K562 (cell line): ENCODE results near the gene SYF2. TPM values are rescaled to one million over a fixed set of nuclear protein-coding genes. Genes with fewer than 3 reads are reported as not detected.

ENCODE experiments used
- ATAC-seq: fragments of 200-7000 bp; cut with Tn5 transposase; 3 replicates; pipeline ENCODE4 v1.9.1; 2020; ENCODE audit warnings: moderate library complexity
- BruUV-seq: library from RNA; stranded (reverse); fragments of 400-500 nt; replicated peaks from 2 replicates; lab custom pipeline; 2021; lab: Mats Ljungman, UMichigan
- CTCF ChIA-PET: fragments of 300-600 bp; formaldehyde crosslinking; extraction: SDS; loops from one replicate; lab custom pipeline; 2021; ENCODE audit warnings: low intra/inter-chr PET ratio; lab: Yijun Ruan, JAX
- POLR2A ChIA-PET: fragments of 300-600, 350-650 bp; sonication (Branson Sonifier 250); formaldehyde crosslinking; extraction: SDS; loops from one replicate; lab custom pipeline; 2021; ENCODE audit warnings: antibody characterized with exemption, inconsistent platforms; lab: Yijun Ruan, JAX
- DNase-seq, 4 experiments: peaks; one replicate each; pipeline versions ENCODE4 v3.0.0 to v3.0.0-alpha.2; 2011 to 2018; ENCODE audit warnings: low spot score in 3 of 4, mixed read lengths in 3 of 4; ENCODE audit errors: extremely low read depth in 1 of 4
- FAIRE-seq: peaks from 2 replicates; lab custom pipeline; 2011; peaks lifted over from hg19 to GRCh38; lab: Jason Lieb, UNC
- H2AFZ ChIP-seq: 2 replicates; pipeline ENCODE4 v1.6.0; 2011; ENCODE audit warnings: low read depth, low read length, control low read depth, inconsistent platforms
- H3K27ac ChIP-seq: fragments of 200-600 bp; 3 replicates; pipeline ENCODE4 v1.8.0; 2011; ENCODE audit warnings: low read depth, mild to moderate bottlenecking, control low read depth, inconsistent platforms, low read length, moderate library complexity, mixed read lengths; ENCODE audit errors: extremely low read depth
- H3K27me3 ChIP-seq, 2 experiments: fragments of 300-600 bp in 1 of 2; 2 replicates in 1 of 2; 3 replicates in 1 of 2; pipeline versions ENCODE4 v1.6.0 to v1.8.0; 2011; ENCODE audit warnings: inconsistent platforms in 2 of 2, low read length in 2 of 2, mild to moderate bottlenecking in 1 of 2, mixed read lengths in 1 of 2, moderate library complexity in 1 of 2; ENCODE audit not compliant: control insufficient read depth in 2 of 2, insufficient read depth in 2 of 2
- H3K36me3 ChIP-seq: fragments of 300-600 bp; 3 replicates; pipeline ENCODE4 v1.8.0; 2011; ENCODE audit warnings: mild to moderate bottlenecking, low read length, inconsistent platforms; ENCODE audit not compliant: control insufficient read depth, insufficient read depth
- H3K4me1 ChIP-seq, 2 experiments: fragments of 200-600 bp in 1 of 2; replicated peaks in 1 of 2; 2 replicates in 1 of 2; 3 replicates in 1 of 2; pipeline versions ENCODE4 v1.5.1 to v1.8.0; 2011; ENCODE audit warnings: inconsistent platforms in 2 of 2, low read length in 2 of 2, mild to moderate bottlenecking in 1 of 2, mixed read lengths in 1 of 2, moderate library complexity in 1 of 2; ENCODE audit not compliant: control insufficient read depth in 2 of 2, insufficient read depth in 2 of 2
- H3K4me2 ChIP-seq: 2 replicates; pipeline ENCODE4 v1.6.1; 2011; ENCODE audit warnings: low read length, control low read depth, inconsistent platforms, mixed read lengths; ENCODE audit not compliant: insufficient read depth
- H3K4me3 ChIP-seq: fragments of 200-600 bp; sonication (generic), shearing (Covaris generic); 2 replicates; pipeline ENCODE4 v1.5.1; 2016; ENCODE audit warnings: control low read depth, inconsistent platforms
- H3K79me2 ChIP-seq: fragments of 200-600 bp; 3 replicates; pipeline ENCODE4 v1.8.0; 2011; ENCODE audit warnings: low read length, inconsistent platforms; ENCODE audit not compliant: control insufficient read depth, insufficient read depth
- H3K9ac ChIP-seq, 2 experiments: 2 replicates each; pipeline versions ENCODE4 v1.6.0 to v1.6.1; 2011; ENCODE audit warnings: low read depth in 2 of 2, low read length in 2 of 2, control low read depth in 1 of 2, inconsistent platforms in 1 of 2, mild to moderate bottlenecking in 1 of 2, mixed read lengths in 1 of 2; ENCODE audit not compliant: insufficient read depth in 1 of 2
- H3K9me1 ChIP-seq: one replicate; pipeline ENCODE4 v1.6.0; 2011; ENCODE audit warnings: inconsistent platforms, mild to moderate bottlenecking, low read length, moderate library complexity; ENCODE audit not compliant: control insufficient read depth, insufficient read depth
- H3K9me3 ChIP-seq: replicated peaks from 2 replicates; pipeline ENCODE4 v1.5.1; 2011; ENCODE audit warnings: low read depth, low read length, inconsistent platforms; ENCODE audit not compliant: control insufficient read depth, insufficient read depth
- H4K20me1 ChIP-seq: replicated peaks from 2 replicates; pipeline ENCODE4 v1.6.1; 2011; ENCODE audit warnings: low read length, inconsistent platforms, mixed read lengths; ENCODE audit not compliant: control insufficient read depth, insufficient read depth
- ERF ChIP-seq: fragments of 450-650 bp; formaldehyde crosslinking; IDR thresholded peaks from 2 replicates; pipeline ENCODE4 v1.4.0; 2020; ENCODE audit warnings: mild to moderate bottlenecking, mixed read lengths
- ESRRA ChIP-seq: fragments of 450-650 bp; IDR thresholded peaks from 2 replicates; pipeline ENCODE4 v1.6.1; 2014; ENCODE audit warnings: low read depth, mild to moderate bottlenecking, moderate library complexity, borderline replicate concordance
- MXI1 ChIP-seq: IDR thresholded peaks from 2 replicates; pipeline ENCODE4 v1.6.1; 2011; ENCODE audit warnings: low read depth, mild to moderate bottlenecking, improper control_type of control experiment, low read length
- MYNN ChIP-seq, 2 experiments: sonication (generic); formaldehyde crosslinking in 1 of 2; IDR thresholded peaks; 2 replicates each; pipeline versions ENCODE4 v1.5.0 to v1.6.1; 2016 to 2020; ENCODE audit warnings: antibody characterized with exemption in 1 of 2, missing genetic modification reagents in 1 of 2
- SMAD2 ChIP-seq: fragments of 150-350 bp; IDR thresholded peaks from 2 replicates; pipeline ENCODE4 v1.6.1; 2014; ENCODE audit warnings: low read depth, mild to moderate bottlenecking, low read length
- WGBS: fragments of 100-300 bp; shearing (Covaris generic); methylation state at CpG from one replicate; pipeline ENCODE4 v1.1.6; 2016; ENCODE audit warnings: low coverage, mixed read lengths; ENCODE audit not compliant: insufficient coverage; ENCODE audit errors: missing lambda C conversion rate; 5-methylcytosine and 5-hydroxymethylcytosine counted together
- in situ Hi-C: fragments of 300-500 bp; cut with MboI; formaldehyde crosslinking; loops from 4 replicates; pipeline ENCODE4 v1.15.0; 2018; ENCODE audit warnings: inconsistent platforms, mixed read lengths
- intact Hi-C: fragments of 100-400 bp; cut with micrococcal nuclease; formaldehyde crosslinking; loops from 2 replicates; pipeline ENCODE4 v1.14.2; 2022
- polyA plus RNA-seq, 8 experiments: library from polyadenylated mRNA; depleted of rRNA in 4 of 8; stranded (reverse) in 5 of 8; unstranded in 3 of 8; fragments of >200 nt; fragmentation: Nextera tagmentation in 2 of 8; fragmentation: Illumina TruSeq in 1 of 8; extraction: Ambion mirVana in 2 of 8; extraction: Trizol in 1 of 8; gene quantifications; 2 replicates each; pipeline versions ENCODE4 v1.2.1 to v1.2.3, GENCODE V29; 2011 to 2014; ENCODE audit warnings: inconsistent platforms in 1 of 8, missing spikeins in 1 of 8
- total RNA-seq, 7 experiments: library from RNA; depleted of rRNA in 6 of 7; stranded (reverse); fragments of >200 nt in 6 of 7; fragmentation: Illumina TruSeq in 2 of 7; extraction: Trizol in 2 of 7; gene quantifications; 2 replicates each; pipeline versions ENCODE4 v1.2.1 to v1.2.3, GENCODE V29; 2011 to 2021; ENCODE audit warnings: low replicate concordance in 1 of 7
- TF ChIP-seq, protein P1 (sequence below): fragments of 450-650 bp; IDR thresholded peaks from 2 replicates; pipeline ENCODE4 v1.6.1; 2016; ENCODE audit warnings: mild to moderate bottlenecking, moderate library complexity
- TF ChIP-seq, protein P2 (sequence below): sonication (generic); formaldehyde crosslinking; IDR thresholded peaks from 2 replicates; pipeline ENCODE4 v1.8.1; 2023; ENCODE audit warnings: mild to moderate bottlenecking, missing genetic modification reagents

Gene SYF2
- total and polyA plus RNA-seq, 9 of the 15 experiments (the other 6 are each of a cell fraction or from before 2014, with no cell fraction given) = 20.9 to 69.0 (median 43.2) TPM

DNA sequence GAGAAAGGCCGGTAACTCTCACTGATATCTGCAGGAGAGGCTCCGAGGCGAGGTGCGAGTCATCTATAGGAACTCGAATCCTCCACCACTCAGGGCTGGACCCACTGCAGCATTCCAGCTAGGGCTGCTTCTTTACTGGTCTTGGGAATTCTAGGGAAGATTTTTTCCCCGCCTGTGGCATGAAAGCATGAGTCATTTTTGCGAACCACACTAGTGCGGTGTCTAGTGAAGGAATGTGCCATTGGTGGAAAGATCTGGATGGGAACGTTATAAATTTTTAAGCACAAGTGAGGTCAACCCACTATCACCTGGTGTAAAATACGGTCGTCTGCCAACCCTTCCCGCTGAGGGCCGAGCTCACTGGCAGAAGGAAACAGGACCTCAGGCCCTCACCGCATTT is 49.7 kb downstream of the SYF2 start:
- FAIRE-seq (no peak), ATAC-seq (no peak), DNase-seq (no peak)
- Histone ChIP-seq H3K36me3 (no peaks in the 10 kb centered on the region), H3K9me3 (no peaks in the 10 kb centered on the region), H3K9me1 (no peaks in the 10 kb centered on the region), H3K9ac (no peak overlapping the region), H3K79me2 (no peaks in the 10 kb centered on the region), H4K20me1 (no peaks in the 10 kb centered on the region), H3K4me3 (no peak overlapping the region), H3K27ac (no peak overlapping the region), H3K27me3 (peaks cover 40 to 75% of the 10 kb centered on the region in 2 experiments), H3K4me2 (no peak overlapping the region), H3K4me1 (peaks cover 0 to 5% of the 10 kb centered on the region in 2 experiments; a peak in 1 of 5 replicates), H2AFZ (no peak overlapping the region)
- CTCF ChIA-PET = no interaction called here
- TF ChIP-seq MXI1 (no peak), ERF (CRISPR knock-in tag) (no peak), MYNN (IDR thresholded peaks at IDR 0.05) (no peak), MYNN (CRISPR knock-in tag; IDR thresholded peaks at IDR 0.05) (no peak), ESRRA (no peak), SMAD2 (no peak)
- TF ChIP-seq, protein P1, sequence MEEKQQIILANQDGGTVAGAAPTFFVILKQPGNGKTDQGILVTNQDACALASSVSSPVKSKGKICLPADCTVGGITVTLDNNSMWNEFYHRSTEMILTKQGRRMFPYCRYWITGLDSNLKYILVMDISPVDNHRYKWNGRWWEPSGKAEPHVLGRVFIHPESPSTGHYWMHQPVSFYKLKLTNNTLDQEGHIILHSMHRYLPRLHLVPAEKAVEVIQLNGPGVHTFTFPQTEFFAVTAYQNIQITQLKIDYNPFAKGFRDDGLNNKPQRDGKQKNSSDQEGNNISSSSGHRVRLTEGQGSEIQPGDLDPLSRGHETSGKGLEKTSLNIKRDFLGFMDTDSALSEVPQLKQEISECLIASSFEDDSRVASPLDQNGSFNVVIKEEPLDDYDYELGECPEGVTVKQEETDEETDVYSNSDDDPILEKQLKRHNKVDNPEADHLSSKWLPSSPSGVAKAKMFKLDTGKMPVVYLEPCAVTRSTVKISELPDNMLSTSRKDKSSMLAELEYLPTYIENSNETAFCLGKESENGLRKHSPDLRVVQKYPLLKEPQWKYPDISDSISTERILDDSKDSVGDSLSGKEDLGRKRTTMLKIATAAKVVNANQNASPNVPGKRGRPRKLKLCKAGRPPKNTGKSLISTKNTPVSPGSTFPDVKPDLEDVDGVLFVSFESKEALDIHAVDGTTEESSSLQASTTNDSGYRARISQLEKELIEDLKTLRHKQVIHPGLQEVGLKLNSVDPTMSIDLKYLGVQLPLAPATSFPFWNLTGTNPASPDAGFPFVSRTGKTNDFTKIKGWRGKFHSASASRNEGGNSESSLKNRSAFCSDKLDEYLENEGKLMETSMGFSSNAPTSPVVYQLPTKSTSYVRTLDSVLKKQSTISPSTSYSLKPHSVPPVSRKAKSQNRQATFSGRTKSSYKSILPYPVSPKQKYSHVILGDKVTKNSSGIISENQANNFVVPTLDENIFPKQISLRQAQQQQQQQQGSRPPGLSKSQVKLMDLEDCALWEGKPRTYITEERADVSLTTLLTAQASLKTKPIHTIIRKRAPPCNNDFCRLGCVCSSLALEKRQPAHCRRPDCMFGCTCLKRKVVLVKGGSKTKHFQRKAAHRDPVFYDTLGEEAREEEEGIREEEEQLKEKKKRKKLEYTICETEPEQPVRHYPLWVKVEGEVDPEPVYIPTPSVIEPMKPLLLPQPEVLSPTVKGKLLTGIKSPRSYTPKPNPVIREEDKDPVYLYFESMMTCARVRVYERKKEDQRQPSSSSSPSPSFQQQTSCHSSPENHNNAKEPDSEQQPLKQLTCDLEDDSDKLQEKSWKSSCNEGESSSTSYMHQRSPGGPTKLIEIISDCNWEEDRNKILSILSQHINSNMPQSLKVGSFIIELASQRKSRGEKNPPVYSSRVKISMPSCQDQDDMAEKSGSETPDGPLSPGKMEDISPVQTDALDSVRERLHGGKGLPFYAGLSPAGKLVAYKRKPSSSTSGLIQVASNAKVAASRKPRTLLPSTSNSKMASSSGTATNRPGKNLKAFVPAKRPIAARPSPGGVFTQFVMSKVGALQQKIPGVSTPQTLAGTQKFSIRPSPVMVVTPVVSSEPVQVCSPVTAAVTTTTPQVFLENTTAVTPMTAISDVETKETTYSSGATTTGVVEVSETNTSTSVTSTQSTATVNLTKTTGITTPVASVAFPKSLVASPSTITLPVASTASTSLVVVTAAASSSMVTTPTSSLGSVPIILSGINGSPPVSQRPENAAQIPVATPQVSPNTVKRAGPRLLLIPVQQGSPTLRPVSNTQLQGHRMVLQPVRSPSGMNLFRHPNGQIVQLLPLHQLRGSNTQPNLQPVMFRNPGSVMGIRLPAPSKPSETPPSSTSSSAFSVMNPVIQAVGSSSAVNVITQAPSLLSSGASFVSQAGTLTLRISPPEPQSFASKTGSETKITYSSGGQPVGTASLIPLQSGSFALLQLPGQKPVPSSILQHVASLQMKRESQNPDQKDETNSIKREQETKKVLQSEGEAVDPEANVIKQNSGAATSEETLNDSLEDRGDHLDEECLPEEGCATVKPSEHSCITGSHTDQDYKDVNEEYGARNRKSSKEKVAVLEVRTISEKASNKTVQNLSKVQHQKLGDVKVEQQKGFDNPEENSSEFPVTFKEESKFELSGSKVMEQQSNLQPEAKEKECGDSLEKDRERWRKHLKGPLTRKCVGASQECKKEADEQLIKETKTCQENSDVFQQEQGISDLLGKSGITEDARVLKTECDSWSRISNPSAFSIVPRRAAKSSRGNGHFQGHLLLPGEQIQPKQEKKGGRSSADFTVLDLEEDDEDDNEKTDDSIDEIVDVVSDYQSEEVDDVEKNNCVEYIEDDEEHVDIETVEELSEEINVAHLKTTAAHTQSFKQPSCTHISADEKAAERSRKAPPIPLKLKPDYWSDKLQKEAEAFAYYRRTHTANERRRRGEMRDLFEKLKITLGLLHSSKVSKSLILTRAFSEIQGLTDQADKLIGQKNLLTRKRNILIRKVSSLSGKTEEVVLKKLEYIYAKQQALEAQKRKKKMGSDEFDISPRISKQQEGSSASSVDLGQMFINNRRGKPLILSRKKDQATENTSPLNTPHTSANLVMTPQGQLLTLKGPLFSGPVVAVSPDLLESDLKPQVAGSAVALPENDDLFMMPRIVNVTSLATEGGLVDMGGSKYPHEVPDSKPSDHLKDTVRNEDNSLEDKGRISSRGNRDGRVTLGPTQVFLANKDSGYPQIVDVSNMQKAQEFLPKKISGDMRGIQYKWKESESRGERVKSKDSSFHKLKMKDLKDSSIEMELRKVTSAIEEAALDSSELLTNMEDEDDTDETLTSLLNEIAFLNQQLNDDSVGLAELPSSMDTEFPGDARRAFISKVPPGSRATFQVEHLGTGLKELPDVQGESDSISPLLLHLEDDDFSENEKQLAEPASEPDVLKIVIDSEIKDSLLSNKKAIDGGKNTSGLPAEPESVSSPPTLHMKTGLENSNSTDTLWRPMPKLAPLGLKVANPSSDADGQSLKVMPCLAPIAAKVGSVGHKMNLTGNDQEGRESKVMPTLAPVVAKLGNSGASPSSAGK = 0 out of 2 replicates have a peak, but pooled peaks have one; percentile 8
- TF ChIP-seq, protein P2, sequence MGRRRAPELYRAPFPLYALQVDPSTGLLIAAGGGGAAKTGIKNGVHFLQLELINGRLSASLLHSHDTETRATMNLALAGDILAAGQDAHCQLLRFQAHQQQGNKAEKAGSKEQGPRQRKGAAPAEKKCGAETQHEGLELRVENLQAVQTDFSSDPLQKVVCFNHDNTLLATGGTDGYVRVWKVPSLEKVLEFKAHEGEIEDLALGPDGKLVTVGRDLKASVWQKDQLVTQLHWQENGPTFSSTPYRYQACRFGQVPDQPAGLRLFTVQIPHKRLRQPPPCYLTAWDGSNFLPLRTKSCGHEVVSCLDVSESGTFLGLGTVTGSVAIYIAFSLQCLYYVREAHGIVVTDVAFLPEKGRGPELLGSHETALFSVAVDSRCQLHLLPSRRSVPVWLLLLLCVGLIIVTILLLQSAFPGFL (CRISPR knock-in tag) = no peak
- POLR2A ChIA-PET = interaction anchor here (0.6 kb wide), 1 partner anchor 1055 kb away, joined by 3 read pairs; no protein-coding TSS in a partner anchor
- in situ Hi-C loops = no loop called here
- intact Hi-C loops = no loop called here
- BruUV-seq = no TSS peak
- 6% methylated on average over 14 of the region's 14 CpGs for WGBS
